A172 (cell line): ENCODE data around the gene COL8A2. TPM values are rescaled to one million over a fixed set of nuclear protein-coding genes. Genes with fewer than 3 reads are reported as not detected.

Experiments used
- DNase-seq: peaks from one replicate; pipeline ENCODE4 v3.0.0-alpha.2; 2015; ENCODE audit warnings: low spot score
- total RNA-seq: library from RNA; depleted of rRNA; stranded (reverse); fragments of >200 nt; shearing (Covaris generic); gene quantifications from 2 replicates; pipeline ENCODE4 v1.2.3, GENCODE V29; 2014; rRNA removed

The COL8A2 gene
- total RNA-seq, 1 experiment from 2014 or later, result 0.72 TPM

GRCh38 chr1:36062315-36062714, 62.7 kb downstream of the COL8A2 start:
- DNase-seq, result no peak

GRCh38 chr1:36055706-36056105, 69.3 kb downstream of the COL8A2 start:
- DNase-seq, result no peak

GRCh38 chr1:36053978-36054377, 71.0 kb downstream of the COL8A2 start:
- no peak for DNase-seq

GRCh38 chr1:36051821-36052220, 73.2 kb downstream of the COL8A2 start:
- no peak for DNase-seq

Other genes with a start within 250 kb of the COL8A2 start
- 7.1 and 7.5 TPM in 2 replicates for gene AGO1, start 242.0 kb downstream of the COL8A2 start, total RNA-seq
- gene AGO3, start 194.1 kb downstream of the COL8A2 start, total RNA-seq, result 10.4 and 14.8 TPM in 2 replicates
- not detected in 2 replicates for gene TEKT2, start 41.1 kb downstream of the COL8A2 start, total RNA-seq
- gene ADPRS, start 36.3 kb downstream of the COL8A2 start, total RNA-seq, result 33.7 and 45.8 TPM in 2 replicates
- 86.7 and 110 TPM in 2 replicates for gene TRAPPC3, start 24.3 kb upstream of the COL8A2 start, total RNA-seq
- 91.2 and 136 TPM in 2 replicates for gene MAP7D1, start 30.9 kb upstream of the COL8A2 start, total RNA-seq
- 50.0 and 53.5 TPM in 2 replicates for gene THRAP3, start 99.2 kb upstream of the COL8A2 start, total RNA-seq
- gene SH3D21, start 181.1 kb upstream of the COL8A2 start, total RNA-seq, result 0.98 TPM in 1 of 2 replicates, not detected in the other
- gene EVA1B, start 198.4 kb upstream of the COL8A2 start, total RNA-seq, result 9.6 and 17.8 TPM in 2 replicates